ENCODE data around the gene MYBBP1A.

MYBBP1A gene

DNA sequence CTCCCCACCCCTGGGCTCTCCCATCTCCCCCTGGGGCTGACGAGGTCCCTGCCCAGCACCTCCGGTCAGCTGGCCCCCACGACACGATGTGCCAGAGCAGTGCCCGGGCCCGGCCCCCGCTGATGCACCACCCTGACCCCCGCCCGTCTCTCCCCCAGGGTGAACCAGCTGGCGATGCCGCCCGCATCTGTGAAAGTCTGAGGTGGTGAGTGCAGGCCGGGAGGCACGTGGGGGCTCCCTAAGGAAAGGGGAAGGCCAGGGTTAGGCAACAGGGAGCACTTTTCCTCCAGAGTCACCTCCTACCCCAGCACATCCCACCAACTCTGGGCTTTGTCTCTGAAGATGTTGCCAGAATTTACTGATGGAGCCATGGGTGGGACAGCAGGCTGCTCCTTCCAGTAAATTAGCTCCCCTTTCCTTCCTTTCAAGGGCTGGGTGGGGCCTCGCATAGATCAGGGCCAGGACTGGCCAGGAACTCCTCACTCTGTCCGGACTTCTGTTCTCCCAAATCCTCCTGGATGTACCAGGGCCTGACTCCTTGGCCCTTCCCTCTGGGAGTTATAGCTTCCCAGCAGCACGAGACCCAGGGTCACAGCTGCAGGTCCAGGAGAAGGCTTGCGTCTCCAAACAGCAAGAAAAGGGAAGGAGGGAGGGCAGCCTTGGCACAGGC lies 18.3 kb downstream of the MYBBP1A start (continued):
- TF ChIP-seq GLIS3 (CRISPR knock-in tag; IDR thresholded peaks at IDR 0.05): no peak

DNA sequence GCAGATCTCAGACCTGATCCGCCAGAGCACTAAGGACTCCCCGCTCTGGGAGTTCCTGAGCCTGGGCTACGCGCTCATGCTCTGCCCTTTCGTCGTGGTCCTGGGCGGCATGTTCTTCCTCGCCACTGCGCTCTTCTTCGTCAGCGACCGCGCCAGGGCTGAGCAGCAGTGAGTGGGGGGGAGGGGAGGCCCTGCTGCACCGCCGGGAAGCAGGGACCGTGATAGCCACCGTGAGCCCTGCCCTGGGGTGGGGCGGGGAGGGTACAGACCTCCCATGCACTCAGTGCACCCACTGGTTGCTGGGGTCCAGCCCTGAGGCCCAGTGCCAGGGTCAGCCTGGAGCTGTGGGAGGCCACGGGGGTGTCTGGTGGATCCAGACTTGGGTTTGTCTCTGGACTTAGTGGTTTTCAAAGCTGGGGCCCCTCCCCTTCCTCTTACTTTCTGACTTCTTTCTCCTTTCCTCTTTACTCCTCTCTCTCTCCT lies 18.9 kb downstream of the MYBBP1A start:
- TF ChIP-seq TCF4 (CRISPR knock-in tag; IDR thresholded peaks at IDR 0.05; ENCODE audit: borderline replicate concordance): no peak
- TF ChIP-seq, protein P1, sequence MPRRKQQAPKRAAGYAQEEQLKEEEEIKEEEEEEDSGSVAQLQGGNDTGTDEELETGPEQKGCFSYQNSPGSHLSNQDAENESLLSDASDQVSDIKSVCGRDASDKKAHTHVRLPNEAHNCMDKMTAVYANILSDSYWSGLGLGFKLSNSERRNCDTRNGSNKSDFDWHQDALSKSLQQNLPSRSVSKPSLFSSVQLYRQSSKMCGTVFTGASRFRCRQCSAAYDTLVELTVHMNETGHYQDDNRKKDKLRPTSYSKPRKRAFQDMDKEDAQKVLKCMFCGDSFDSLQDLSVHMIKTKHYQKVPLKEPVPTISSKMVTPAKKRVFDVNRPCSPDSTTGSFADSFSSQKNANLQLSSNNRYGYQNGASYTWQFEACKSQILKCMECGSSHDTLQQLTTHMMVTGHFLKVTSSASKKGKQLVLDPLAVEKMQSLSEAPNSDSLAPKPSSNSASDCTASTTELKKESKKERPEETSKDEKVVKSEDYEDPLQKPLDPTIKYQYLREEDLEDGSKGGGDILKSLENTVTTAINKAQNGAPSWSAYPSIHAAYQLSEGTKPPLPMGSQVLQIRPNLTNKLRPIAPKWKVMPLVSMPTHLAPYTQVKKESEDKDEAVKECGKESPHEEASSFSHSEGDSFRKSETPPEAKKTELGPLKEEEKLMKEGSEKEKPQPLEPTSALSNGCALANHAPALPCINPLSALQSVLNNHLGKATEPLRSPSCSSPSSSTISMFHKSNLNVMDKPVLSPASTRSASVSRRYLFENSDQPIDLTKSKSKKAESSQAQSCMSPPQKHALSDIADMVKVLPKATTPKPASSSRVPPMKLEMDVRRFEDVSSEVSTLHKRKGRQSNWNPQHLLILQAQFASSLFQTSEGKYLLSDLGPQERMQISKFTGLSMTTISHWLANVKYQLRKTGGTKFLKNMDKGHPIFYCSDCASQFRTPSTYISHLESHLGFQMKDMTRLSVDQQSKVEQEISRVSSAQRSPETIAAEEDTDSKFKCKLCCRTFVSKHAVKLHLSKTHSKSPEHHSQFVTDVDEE (CRISPR knock-in tag; IDR thresholded peaks at IDR 0.05): no peak
- TF ChIP-seq RARB (CRISPR knock-in tag; IDR thresholded peaks at IDR 0.05): no peak
- no peak for TF ChIP-seq PPARA (CRISPR knock-in tag; IDR thresholded peaks at IDR 0.05; ENCODE audit: borderline replicate concordance)
- TF ChIP-seq CSDC2 (CRISPR knock-in tag; IDR thresholded peaks at IDR 0.05): no peak
- no peak for ATAC-seq

DNA sequence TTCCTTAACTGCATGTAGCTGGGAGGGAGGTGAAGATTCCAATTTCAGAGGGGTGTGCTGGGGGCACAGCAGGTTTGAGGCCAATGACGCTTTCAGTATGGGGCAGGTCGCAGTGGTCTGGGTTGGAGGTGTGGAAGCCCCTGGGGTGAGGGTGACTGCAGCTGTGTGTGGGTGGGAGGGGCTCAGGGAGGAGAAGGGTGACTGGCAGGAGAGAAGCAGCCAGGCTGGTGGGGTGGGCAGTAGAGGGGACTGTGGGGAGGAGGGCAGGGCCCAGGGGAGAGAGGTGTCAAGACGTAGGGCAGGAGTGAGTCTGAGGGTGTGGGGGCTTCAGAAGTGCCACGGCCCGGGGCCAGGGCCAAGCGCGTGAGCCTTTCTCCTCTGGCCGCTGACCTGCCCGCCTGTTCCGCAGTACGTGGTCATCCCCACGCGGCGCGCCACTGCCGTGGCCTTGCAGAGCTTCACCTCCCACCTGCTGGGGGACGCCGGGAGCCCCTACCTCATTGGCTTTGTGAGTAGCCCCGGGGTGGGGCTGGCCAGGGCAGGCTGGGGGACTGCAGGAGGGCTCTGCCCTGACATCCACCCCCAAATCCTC lies 19.4 kb downstream of the MYBBP1A start:
- ATAC-seq: no peak

DNA sequence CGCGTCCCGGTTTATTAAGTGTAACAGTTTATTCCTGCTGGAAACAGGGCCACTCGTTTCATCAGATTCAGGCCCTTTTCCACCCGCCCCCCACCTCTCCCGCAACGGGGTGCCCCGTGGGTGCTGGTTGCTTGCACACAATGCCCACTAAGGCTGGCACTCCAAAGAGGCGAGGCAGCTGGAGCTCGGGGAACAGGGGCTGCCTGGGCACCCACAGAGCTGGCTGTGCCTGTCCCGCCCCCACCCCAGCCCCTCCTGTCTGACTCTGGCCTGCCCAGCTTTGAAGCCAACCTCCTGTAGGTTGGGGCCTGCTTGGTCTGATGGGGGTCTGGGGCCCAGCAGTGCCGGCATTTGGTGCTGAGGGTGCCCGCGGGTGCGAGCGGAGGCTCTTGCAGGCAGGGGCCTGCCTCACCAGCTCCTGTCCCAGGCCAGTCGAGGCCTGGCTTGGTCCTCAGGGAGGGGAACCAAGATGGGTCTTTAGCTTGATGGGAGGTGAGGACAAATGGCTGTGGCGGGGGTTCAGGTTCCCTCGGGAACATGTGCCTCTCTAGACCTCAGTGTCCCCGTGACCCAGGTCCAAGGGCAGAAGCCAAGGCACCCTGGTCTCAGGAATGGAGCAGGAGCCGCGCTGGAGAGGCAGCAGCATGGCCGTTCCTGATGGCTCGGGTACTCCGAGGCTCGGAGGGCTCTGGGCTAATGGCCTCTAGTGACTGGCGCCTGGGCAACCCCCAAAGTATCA lies 20.1 kb downstream of the MYBBP1A start:
- ATAC-seq: peak; percentile 3; the same call in 2 of the 3 replicates

More for the DNA sequence above, 19.4 kb downstream of the MYBBP1A start:
- TF ChIP-seq ZFP3 (CRISPR knock-in tag; IDR thresholded peaks at IDR 0.05): no peak
- TF ChIP-seq, protein P2, sequence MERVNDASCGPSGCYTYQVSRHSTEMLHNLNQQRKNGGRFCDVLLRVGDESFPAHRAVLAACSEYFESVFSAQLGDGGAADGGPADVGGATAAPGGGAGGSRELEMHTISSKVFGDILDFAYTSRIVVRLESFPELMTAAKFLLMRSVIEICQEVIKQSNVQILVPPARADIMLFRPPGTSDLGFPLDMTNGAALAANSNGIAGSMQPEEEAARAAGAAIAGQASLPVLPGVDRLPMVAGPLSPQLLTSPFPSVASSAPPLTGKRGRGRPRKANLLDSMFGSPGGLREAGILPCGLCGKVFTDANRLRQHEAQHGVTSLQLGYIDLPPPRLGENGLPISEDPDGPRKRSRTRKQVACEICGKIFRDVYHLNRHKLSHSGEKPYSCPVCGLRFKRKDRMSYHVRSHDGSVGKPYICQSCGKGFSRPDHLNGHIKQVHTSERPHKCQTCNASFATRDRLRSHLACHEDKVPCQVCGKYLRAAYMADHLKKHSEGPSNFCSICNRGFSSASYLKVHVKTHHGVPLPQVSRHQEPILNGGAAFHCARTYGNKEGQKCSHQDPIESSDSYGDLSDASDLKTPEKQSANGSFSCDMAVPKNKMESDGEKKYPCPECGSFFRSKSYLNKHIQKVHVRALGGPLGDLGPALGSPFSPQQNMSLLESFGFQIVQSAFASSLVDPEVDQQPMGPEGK (CRISPR knock-in tag; IDR thresholded peaks at IDR 0.05; ENCODE audit: borderline replicate concordance): no peak
- no peak for TF ChIP-seq ZC3H10 (CRISPR knock-in tag; IDR thresholded peaks at IDR 0.05)
- no peak for TF ChIP-seq OSR1 (CRISPR knock-in tag; IDR thresholded peaks at IDR 0.05)
- TF ChIP-seq SNAI2 (CRISPR knock-in tag; IDR thresholded peaks at IDR 0.05): no peak
- no peak for TF ChIP-seq BACH2 (CRISPR knock-in tag; IDR thresholded peaks at IDR 0.05; ENCODE audit: borderline replicate concordance)
- TF ChIP-seq PPARA (CRISPR knock-in tag; IDR thresholded peaks at IDR 0.05; ENCODE audit: borderline replicate concordance): no peak
- TF ChIP-seq, protein P3, sequence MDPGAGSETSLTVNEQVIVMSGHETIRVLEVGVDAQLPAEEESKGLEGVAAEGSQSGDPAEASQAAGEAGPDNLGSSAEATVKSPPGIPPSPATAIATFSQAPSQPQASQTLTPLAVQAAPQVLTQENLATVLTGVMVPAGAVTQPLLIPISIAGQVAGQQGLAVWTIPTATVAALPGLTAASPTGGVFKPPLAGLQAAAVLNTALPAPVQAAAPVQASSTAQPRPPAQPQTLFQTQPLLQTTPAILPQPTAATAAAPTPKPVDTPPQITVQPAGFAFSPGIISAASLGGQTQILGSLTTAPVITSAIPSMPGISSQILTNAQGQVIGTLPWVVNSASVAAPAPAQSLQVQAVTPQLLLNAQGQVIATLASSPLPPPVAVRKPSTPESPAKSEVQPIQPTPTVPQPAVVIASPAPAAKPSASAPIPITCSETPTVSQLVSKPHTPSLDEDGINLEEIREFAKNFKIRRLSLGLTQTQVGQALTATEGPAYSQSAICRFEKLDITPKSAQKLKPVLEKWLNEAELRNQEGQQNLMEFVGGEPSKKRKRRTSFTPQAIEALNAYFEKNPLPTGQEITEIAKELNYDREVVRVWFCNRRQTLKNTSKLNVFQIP (CRISPR knock-in tag; IDR thresholded peaks at IDR 0.05; ENCODE audit: borderline replicate concordance, low read depth): no peak
- TF ChIP-seq ISL1 (CRISPR knock-in tag; IDR thresholded peaks at IDR 0.05): no peak
- no peak for TF ChIP-seq ZFP30 (CRISPR knock-in tag; IDR thresholded peaks at IDR 0.05)

More for the DNA sequence above, 20.1 kb downstream of the MYBBP1A start:
- TF ChIP-seq ZNF8 (CRISPR knock-in tag; IDR thresholded peaks at IDR 0.05) (no peak), ZFP30 (CRISPR knock-in tag; IDR thresholded peaks at IDR 0.05) (no peak), ISL1 (CRISPR knock-in tag; IDR thresholded peaks at IDR 0.05) (no peak), ARNTL (CRISPR knock-in tag; IDR thresholded peaks at IDR 0.05; ENCODE audit: borderline replicate concordance, low read depth) (no peak), ZFP3 (CRISPR knock-in tag; IDR thresholded peaks at IDR 0.05) (no peak), ZNF70 (CRISPR knock-in tag; IDR thresholded peaks at IDR 0.05) (no peak)
- TF ChIP-seq, protein P4, sequence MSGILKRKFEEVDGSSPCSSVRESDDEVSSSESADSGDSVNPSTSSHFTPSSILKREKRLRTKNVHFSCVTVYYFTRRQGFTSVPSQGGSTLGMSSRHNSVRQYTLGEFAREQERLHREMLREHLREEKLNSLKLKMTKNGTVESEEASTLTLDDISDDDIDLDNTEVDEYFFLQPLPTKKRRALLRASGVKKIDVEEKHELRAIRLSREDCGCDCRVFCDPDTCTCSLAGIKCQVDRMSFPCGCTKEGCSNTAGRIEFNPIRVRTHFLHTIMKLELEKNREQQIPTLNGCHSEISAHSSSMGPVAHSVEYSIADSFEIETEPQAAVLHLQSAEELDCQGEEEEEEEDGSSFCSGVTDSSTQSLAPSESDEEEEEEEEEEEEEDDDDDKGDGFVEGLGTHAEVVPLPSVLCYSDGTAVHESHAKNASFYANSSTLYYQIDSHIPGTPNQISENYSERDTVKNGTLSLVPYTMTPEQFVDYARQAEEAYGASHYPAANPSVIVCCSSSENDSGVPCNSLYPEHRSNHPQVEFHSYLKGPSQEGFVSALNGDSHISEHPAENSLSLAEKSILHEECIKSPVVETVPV (CRISPR knock-in tag; IDR thresholded peaks at IDR 0.05): no peak
- TF ChIP-seq, protein P2 (CRISPR knock-in tag; IDR thresholded peaks at IDR 0.05; ENCODE audit: borderline replicate concordance): no peak
